Neural crest cell (in vitro differentiated cells): Measurements from ENCODE around the gene STK31. TPM values are rescaled to one million over a fixed set of nuclear protein-coding genes. Genes with fewer than 3 reads are reported as not detected.

Source experiments
- DNase-seq: peaks from one replicate; pipeline ENCODE4 v3.0.0; 2021; ENCODE audit warnings: low read depth, mixed read lengths, low spot score
- H3K27ac Mint-ChIP-seq: one replicate; pipeline ENCODE4 v1.8.0; 2021; ENCODE audit warnings: mild to moderate bottlenecking, mixed read lengths; ENCODE audit not compliant: unreplicated experiment
- H3K27me3 Mint-ChIP-seq: 2 replicates; pipeline ENCODE4 v1.8.0; 2021; ENCODE audit warnings: low read depth, mild to moderate bottlenecking, mixed read lengths
- H3K36me3 Mint-ChIP-seq: 2 replicates; pipeline ENCODE4 v1.8.0; 2021; ENCODE audit warnings: low read depth, mild to moderate bottlenecking, mixed read lengths
- H3K4me1 Mint-ChIP-seq: 2 replicates; pipeline ENCODE4 v1.8.0; 2021; ENCODE audit warnings: mixed read lengths
- H3K4me3 Mint-ChIP-seq: one replicate; pipeline ENCODE4 v1.8.0; 2021; ENCODE audit warnings: mild to moderate bottlenecking, mixed read lengths
- H3K9me3 Mint-ChIP-seq: 2 replicates; pipeline ENCODE4 v1.8.0; 2021; ENCODE audit warnings: mixed read lengths
- CTCF ChIP-seq: fragments of 200-600 bp; sonication (generic); conservative IDR thresholded peaks from 2 replicates; pipeline ENCODE4 v1.5.0; 2021; ENCODE audit warnings: antibody characterized with exemption, mild to moderate bottlenecking
- total RNA-seq: library from RNA; stranded (reverse); gene quantifications from 2 replicates; pipeline ENCODE4 v1.2.1, GENCODE V29; 2021

The STK31 gene
- total RNA-seq, 1 donor from 2014 or later = 0.58 TPM

- no peak for DNase-seq
- no peak for TF ChIP-seq CTCF
- H3K27ac Mint-ChIP-seq = no peak overlapping the region
- no peaks in the 10 kb centered on the region for H3K9me3 Mint-ChIP-seq
- peaks cover 2% of the 10 kb centered on the region for H3K36me3 Mint-ChIP-seq
- no peaks in the 10 kb centered on the region for H3K27me3 Mint-ChIP-seq
- no peak overlapping the region for H3K4me3 Mint-ChIP-seq
- H3K4me1 Mint-ChIP-seq = peaks cover 7% of the 10 kb centered on the region
Observed at GRCh38 chr7:23687011-23687410, 23.0 kb upstream of the STK31 start.

- DNase-seq = no peak
- Mint-ChIP-seq H3K4me3 (no peak overlapping the region), H3K27me3 (no peaks in the 10 kb centered on the region), H3K4me1 (no peaks in the 10 kb centered on the region), H3K27ac (no peak overlapping the region), H3K9me3 (peaks cover 2% of the 10 kb centered on the region), H3K36me3 (peaks cover 13% of the 10 kb centered on the region)
- TF ChIP-seq CTCF = no peak
Observed at GRCh38 chr7:23689165-23689564, 20.9 kb upstream of the STK31 start.

GRCh38 chr7:23691320-23691719, 18.7 kb upstream of the STK31 start:
- Mint-ChIP-seq H3K4me3 (no peak overlapping the region), H3K9me3 (peaks cover 2% of the 10 kb centered on the region), H3K27ac (no peak overlapping the region), H3K4me1 (no peaks in the 10 kb centered on the region), H3K36me3 (peaks cover 19% of the 10 kb centered on the region), H3K27me3 (no peaks in the 10 kb centered on the region)
- no peak for DNase-seq
- no peak for TF ChIP-seq CTCF

- no peak for DNase-seq
- peaks cover 19% of the 10 kb centered on the region for H3K36me3 Mint-ChIP-seq
- no peak for TF ChIP-seq CTCF
- no peaks in the 10 kb centered on the region for H3K4me1 Mint-ChIP-seq
- peaks cover 2% of the 10 kb centered on the region for H3K9me3 Mint-ChIP-seq
- no peak overlapping the region for H3K27ac Mint-ChIP-seq
- H3K4me3 Mint-ChIP-seq = no peak overlapping the region
- H3K27me3 Mint-ChIP-seq = no peaks in the 10 kb centered on the region
Observed at GRCh38 chr7:23693224-23693623, 16.8 kb upstream of the STK31 start.

GRCh38 chr7:23696916-23697441, 13.0 kb upstream of the STK31 start:
- DNase-seq = peak; percentile 59
- Mint-ChIP-seq H3K4me1 (no peaks in the 10 kb centered on the region), H3K36me3 (peaks cover 16% of the 10 kb centered on the region), H3K27ac (no peak overlapping the region), H3K27me3 (no peaks in the 10 kb centered on the region), H3K9me3 (peaks cover 2% of the 10 kb centered on the region), H3K4me3 (no peak overlapping the region)
- TF ChIP-seq CTCF = peak; percentile 72

GRCh38 chr7:23698822-23699221, 11.2 kb upstream of the STK31 start:
- peaks cover 19% of the 10 kb centered on the region for H3K36me3 Mint-ChIP-seq
- H3K4me1 Mint-ChIP-seq = no peaks in the 10 kb centered on the region
- no peaks in the 10 kb centered on the region for H3K27me3 Mint-ChIP-seq
- H3K4me3 Mint-ChIP-seq = no peak overlapping the region
- TF ChIP-seq CTCF = no peak
- no peak overlapping the region for H3K27ac Mint-ChIP-seq
- no peak for DNase-seq
- H3K9me3 Mint-ChIP-seq = peaks cover 2% of the 10 kb centered on the region
